Measurements from ENCODE around the gene FUCA1.
"Not testable (repeated sequence)": the region's sequence is repeated elsewhere in the genome, so short reads cannot be mapped to it uniquely, and the experiment has no call there.

FUCA1 gene

DNA sequence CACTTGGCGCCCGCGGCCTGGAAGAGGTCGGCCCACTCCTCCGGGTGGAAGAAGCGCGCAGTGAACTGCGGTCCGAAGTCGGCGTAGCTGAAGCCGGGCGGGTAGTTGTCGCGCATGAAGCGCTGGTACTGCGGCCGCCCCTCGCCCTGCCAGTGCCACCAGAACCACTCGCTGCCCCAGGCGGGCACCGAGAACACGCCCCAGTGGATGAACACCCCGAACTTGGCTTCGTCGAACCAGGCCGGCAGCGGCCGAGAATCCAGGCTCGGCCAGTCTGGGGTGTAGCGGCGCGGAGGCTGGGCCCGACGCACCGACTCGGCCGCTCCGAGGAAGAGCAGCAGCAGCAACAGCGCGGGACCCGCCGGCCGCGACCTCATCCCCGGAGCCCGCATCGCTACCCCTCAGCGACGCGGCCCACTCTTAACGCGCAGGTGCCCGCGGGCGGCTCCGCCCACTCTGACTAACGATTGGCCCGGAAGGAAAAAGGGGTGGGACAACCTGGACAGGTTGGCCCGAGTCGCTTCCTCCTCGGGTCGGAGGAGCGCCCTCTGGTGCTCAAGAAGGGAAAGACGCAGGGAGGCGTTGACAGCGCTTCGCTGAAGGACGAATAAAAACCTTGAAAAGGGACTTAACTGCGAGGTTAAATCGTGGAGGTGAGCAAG is at the start of gene FUCA1:
TSS of gene FUCA1 (minus strand) at position 396 of the 662 bp plus-strand sequence. CDS start at position 392, 4 bp downstream.
- DNase-seq: peak; percentile 82

DNA sequence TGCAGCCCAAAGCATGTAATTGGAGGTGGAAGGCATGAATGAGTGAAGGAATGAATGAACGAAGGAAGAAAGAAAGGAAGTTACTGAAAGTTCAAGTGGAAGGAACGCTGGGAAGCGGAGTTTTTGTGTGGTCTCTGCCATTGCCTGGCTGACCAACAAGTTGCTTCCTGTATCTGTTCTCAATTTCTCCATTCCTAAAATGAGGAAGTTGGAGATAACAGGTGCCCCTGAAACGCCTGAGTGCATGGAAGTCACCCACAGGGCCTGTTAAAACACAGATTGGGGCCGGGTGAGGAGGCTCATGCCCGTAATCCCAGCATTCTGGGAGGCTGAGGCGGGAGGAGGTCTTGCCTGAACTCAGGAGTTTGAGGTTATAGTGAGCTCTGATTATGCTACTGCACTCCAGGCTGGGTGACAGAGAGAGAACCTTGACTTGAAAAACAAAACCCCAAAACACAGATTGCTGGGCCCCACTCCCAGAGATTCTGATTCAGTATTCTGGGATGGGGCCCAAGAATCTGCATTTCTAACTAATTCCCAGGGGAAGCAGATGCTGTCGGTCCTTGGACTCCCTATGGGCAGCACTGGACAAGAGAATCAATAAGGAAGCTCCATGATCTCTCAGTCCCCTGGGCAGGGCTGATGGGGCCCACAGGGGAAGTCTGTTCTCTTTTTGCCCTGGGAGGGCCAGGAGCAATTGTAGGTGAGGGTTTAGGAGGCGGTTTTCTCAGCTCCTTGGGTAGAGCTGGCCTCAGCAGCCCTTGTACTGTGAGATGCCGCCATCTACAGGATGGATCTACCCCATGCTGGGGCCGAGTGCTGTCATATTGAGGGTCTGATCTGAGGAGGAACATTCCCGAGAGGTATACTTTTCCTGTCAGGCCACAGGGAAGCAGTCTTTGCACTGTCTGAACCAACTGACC is 48.4 kb upstream of the FUCA1 start:
- peak; percentile 4 for DNase-seq

DNA sequence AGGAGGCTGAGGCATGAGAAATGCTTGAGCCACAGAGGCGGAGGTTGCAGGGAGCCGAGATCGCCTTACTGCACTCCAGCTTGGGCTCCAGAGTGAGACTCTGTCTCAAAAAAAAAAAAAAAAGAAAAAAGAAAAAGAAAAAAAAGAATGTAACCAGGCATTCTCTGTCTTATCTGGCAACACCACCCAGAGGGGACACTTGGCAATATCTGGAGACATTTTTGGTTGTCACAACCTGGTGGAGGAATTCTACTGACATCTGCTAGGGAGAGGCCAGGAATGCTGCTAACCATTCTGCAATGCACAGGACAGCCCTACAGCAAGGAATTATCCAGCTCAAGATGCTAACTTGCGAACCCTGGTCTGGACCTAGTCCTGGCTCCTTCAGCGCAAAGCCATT is 47.4 kb upstream of the FUCA1 start:
- no peak for DNase-seq

DNA sequence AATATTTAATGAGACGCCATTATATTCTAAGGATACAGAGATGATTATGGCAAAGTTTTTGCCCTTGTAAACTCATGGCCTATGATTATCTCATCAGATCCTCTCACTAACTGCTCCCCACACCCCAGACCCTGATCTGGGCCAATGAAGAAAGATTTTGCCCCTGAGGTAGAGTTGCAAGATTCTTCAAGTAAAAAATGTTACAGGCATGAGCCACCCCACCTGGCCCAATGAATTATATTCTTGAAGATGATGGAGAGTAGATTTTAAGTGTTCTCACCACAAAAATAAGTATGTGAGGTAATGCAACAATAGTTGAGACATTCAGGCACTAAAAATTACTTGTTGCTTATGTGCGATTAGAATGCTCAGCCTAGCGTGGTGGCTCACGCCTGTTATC is 46.8 kb upstream of the FUCA1 start:
- DNase-seq: no peak

DNA sequence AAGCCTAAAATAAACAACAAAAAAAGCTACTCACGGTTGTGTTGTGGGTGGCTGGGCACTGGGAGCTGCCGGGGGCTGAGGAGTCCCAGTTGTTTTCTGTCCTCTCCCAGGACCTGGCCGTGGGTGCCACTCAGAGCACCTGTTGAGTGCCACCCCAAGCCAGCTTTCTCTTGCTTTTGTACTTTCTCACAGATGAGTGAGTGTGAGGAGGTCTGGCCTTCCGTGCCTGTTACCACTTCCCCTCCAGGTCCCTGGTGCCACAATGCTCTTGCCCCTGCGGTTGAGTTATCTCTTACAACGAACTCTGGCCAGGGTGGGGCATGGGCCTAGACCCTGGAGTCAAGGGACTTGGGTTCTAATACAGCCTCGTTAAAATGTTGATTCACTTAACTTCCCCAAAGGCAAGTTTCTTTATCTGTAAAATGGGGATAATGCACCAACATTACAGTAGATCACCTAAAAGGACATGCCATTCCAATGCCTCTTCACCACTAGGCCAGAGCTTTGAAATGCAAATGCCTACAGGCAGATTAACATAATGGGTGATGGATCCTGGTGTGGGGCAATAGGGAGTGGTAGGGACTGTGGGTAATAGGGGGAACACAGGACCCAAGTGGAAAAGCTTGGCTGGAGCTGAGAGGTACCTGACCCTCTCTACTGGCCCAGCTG is 45.3 kb upstream of the FUCA1 start, which contains the start of gene CNR2:
TSS of gene CNR2 (minus strand) at position 151 of the 669 bp plus-strand sequence. CDS start 37,745 bp downstream, outside the sequence.
- DNase-seq: no peak

DNA sequence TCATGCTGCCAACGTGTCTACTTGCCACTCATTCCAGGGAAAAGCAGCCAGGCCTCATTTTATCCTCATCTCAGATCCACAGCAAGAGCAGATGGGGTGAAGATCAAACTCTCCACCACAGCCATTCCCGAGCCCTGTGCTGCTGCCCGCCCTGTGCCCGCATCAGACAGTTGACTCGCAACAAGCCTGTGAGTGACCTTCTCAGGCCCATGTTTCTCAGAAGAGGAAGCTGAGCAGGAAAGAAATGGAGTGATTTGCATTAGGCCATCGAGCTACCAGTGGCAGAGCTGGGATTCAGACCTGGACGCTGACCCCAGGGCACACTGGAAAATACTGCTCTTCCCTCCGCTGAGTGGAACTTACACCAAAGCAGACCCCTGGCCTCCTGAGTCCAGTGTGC is 43.8 kb upstream of the FUCA1 start:
- DNase-seq: no peak

DNA sequence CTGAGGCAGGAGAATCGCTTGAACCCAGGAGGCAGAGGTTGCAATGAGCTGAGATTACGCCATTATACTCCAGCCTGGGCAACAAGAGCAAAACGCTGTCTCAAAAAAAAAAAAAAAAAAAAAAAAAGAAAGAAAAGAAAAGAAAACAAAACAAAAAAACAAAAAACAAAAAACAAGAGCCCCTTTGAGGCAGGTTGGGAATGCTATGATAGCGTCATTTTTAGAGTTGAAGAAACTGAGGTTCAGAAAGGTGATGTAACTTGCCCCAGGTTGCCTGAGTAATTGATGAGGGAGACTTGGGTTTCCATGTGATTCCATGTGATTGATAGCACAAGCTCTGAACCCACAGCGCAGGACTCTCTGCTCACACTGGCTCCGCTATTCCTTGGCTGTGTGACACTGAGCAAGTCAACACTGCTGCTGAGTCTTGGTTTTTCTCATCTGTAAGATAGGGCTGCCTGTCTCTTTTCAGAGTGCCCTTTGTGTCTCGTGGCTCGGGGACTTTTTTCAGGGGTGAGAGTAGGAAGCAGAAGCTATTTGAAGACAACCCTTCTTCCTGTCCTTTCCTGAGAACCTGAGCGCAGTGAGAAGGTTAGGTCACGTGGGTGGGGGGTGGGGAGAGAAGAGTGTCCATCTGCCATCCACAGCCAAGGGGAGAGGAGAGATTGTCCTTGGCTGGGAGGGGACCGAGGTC is 42.6 kb upstream of the FUCA1 start:
- no peak for DNase-seq

DNA sequence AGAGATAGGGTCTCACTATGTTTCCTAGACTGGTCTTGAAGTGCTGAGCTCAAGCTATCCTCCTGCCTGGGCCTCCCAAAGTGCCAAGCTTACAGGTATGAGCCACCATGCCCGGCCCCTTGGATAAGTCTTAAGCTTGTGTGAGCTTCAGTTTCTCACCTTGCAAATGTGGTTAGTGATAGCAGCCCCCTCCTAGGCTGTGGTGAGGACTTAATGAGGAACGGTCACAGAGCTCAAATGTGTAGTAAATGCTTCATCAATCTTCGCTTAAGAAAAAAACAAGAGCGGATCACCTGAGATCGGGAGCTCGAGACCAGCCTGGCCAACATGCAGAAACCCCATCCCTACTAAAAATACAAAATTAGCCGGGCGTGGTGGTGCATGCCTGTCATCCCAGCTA is 42.1 kb upstream of the FUCA1 start:
- no peak for DNase-seq

DNA sequence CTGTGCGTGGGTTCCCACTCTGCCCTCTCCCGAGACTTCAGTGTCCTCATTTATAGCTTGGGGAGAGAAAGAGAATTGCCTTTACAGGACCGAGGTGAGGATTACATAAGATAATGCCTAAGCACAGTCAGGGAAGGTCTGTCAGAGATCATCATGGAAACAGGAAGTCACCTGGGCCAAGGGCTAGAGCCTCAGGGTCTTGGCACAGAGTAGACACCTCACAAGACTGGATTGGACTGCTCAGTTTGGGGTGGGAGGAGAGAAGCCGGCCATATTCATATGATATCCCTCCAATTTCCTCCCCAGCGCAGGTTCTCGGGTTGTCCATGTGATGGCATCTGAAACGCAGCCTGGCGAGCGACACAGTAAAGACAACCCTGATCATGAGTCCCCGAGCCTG is 41.3 kb upstream of the FUCA1 start:
- DNase-seq: no peak

DNA sequence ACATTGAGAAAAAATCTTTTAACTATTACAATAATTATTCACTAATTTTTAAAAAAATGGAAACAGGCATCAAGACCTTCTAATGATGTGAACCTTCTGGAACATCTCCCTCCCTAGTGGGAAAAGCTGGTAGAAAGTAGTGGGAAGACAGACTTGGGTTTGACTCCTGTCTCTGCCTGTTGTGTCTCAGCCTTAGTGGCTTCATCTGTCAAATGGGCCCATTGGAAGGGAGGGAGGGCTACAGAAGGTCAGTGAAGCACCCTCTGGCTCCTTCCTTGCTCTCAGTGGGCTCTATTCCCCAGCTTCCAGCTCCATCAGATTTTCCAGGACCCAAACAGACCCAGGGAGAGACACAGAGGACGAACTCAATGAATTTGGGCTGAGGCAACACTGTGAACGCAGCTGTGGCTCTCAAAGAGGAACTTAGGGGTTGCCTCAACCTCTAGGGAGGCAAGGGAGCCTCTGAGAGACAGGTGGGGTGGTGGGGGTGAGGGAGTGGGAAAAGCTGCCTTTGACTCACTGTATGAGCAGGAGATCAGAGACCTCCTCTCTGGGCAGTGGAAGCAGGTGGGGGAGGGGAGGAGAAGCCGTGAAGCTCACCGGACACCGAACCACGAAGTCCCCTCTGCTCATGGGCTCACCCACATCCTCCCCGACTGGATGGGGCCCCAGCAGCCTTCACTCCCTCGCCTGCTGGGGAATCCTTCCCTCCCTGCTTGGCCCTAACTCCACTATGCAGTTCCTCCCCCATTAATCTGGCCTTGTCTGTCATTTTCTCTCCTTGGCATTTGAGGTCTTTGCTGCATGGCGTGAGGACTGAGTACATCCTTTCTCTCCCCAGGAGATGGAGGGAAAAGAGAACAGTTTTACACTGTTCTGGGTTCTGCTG is 40.6 kb upstream of the FUCA1 start:
- DNase-seq: no peak

DNA sequence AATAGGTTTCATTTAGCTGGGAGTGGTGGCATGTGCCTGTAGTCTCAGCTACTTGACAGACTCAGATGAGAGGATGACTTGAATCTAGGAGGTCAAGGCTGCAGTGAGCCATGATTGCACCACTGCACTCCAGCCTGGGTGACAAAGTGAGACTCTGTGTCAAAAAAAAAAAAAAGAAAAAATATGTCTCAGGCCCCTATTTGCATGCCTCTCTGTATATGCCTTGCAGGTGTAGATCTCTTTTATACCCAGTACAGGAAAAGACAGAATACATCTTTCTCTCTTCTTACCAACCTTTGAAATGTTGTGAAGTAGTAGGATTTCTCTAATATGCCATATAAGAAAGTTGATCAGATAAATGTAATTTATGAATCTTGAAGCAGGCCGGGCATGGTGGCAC is 38.6 kb upstream of the FUCA1 start:
- DNase-seq: no peak

DNA sequence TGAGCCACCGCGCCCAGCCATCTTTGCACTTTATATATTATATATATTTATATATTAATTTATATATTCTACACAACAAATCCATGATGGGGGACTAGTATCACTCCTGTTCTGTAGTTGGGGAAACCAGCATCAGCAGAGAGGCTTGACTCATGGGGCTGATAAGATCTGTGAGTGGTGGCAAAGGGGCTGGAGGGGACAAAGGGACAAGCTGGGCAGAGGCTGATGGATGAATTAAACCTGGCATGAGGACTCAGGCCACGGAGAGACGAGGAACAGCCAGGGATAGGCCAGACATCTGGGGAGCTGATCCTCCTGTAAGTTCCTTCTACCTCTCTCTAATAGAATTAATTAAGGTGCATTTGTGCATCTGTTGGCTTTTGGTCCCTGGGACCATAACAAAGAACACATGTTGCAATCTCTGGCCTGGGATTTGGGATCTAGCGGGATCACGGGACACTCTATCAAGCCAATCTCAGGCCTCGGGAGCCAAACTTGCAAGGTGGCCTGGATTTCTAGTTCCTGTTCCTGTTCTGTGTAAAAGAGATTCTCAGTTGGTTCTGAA is 37.5 kb upstream of the FUCA1 start:
- no peak for DNase-seq

DNA sequence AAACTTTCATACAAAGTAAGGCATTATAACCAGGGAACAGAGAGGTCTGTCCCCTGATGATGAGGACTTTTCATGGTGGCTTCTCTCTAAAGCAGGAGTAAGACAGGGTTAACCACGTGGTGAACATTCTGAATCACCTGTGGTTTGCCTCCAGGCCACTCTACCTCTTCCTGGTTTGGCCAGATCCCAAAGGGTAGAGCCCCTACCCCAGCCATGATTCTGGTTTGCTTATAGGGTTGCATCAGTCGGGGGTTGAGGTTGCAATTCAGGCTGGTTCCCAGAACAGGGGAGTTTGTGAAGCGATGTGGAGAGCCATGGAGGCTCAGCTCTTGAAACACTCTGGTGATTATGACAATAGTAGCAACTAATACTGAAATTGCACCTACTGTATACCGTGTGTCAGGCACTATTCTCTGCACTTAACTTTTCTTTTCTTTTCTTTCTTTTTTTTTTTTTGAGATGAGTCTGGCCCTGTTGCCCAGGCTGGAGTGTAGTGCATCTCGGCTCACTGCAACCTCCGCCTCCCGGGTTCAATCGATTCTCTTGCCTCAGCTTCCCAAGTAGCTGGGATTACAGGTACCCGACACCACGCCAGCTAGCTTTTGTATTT is 36.8 kb upstream of the FUCA1 start:
- DNase-seq: no peak

DNA sequence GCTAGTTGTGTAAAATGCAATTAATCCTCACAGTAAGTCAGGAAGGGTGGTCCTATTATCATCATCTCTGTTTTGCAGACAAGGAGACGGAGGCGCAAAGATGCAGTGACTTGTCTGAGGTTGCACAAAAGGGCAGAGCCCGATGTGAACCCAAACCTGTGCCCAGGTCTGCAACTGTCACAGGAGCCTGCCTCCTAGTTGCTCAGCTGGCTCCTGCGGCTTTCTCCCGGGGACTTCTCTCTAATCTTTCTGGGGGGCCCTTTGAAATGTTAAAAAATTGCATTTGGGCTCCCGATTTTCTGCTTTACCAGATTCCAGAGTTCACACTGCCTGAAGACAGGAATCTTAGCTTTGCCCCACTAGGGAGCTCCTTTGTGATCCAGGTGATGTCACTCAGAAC is 35.7 kb upstream of the FUCA1 start:
- no peak for DNase-seq

DNA sequence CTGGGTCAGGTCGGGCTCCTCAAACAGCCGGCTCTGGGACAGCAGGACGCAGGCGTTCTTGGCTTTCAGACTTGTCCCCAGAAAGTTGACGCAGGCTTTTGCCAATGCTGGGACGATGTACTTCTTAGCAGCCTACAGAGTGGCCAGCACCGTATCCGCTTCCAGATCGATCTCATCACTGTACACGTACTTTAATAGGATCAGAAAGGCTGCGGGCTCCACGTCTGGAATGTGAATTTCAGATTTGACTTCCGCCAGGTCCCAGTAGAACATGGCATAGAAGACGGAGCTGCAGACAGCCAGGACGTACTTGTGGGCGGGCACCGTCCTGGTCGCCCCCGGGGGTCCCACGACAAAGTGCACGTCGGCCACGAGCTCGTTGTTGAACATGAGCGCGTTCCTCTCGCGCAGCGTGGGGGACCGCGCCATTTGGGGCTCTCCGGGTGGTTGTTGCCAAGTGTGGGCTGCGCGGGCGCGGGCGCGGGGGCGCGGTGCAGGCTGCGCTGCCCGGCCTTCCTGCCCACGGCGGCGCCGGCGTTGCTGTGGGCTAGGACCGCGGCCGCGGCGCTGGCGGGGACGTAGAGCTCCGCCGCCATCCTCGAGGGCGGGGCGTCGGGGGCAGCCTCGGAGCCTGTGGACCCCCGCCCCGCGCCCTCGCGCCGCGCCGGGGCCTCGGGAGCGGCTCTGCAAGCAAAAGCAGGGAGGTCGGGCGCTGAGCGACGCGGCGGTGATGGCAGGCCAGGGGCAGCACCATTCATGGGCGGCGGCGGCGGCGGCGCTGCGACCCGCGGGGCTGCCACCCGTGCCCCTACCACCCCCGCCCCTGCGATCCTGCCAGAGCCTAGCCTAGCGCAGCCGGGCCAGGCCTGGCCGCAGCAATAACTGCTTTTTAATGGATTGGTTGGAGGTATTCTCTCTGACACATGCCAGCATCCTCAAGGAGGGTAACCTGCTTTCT is 34.5 kb upstream of the FUCA1 start:
- DNase-seq: no peak

DNA sequence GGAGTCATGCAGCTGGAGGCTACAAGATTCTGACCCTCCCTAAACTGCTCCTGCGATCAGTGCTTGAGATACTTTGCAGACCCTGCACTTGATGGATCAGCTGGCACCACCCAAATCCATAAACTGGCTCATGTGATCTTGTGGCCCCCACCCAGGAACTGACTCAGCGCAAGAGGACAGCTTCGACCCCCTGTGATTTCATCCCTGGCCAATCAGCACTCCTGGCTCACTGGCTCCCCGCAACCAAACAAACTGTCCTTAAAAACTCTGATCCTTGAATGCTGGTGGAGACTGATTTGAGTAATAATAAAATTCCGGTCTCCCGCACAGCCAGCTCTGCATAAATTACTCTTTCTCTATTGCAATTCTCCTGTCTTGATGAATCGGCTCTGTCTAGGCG is 31.9 kb upstream of the FUCA1 start:
- DNase-seq: not testable (repeated sequence)

DNA sequence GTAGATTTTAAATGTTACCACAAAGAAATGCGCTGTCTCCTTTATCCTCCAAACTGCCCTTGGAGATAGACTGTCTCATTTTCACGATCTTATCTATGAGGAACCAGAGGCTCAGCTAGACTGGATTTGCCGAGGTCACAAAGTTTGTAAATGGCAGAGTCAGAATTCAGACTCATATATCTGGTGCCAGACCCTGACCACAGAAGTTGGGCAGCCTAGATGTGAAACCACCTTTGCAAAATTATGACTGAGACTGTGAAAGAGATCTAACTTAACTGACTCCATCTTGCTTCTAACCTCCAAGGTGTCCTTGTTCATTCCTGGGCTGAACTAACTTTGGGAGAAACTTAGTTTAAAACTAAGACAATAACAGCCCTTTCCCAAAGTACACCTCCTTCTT is 31.0 kb upstream of the FUCA1 start:
- DNase-seq: no peak

DNA sequence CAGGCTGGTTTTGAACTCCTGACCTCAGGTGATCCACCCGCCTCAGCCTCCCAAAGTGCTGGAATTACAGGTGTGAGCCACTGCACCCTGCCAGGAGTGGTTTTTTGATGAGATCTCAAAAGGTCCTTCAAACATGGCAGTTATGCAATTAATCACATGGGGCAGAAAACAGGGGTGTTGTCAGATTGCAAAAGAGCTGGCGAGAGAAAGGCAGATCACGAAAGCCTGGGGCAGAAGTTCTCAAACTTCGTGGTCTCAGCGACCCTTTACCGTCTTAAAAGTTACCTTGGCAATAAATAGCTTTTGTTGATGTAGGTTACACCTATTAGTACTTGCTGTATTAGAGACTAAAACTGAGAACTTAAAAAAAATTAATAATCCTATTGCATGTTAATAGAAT is 29.0 kb upstream of the FUCA1 start:
- DNase-seq: no peak

DNA sequence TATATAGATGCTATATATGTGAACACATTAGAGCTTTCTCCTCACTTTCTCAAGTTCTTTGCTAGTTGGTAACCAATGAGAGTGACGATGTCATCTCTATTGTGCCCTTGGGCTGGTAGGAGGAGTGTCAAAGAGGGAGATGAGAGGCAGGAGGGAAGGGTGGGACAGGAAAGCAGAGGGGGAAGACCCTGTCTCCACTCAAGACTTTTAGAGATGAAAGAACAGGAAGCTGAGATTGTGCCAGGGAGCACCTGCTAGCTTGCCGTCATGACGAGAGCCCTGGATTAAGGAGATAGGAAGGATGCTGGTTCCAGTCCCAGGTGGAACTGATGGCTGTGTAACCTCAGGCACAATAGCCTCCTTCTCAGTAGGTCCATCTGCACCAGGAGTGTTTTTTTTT is 28.4 kb upstream of the FUCA1 start:
- DNase-seq: no peak

DNA sequence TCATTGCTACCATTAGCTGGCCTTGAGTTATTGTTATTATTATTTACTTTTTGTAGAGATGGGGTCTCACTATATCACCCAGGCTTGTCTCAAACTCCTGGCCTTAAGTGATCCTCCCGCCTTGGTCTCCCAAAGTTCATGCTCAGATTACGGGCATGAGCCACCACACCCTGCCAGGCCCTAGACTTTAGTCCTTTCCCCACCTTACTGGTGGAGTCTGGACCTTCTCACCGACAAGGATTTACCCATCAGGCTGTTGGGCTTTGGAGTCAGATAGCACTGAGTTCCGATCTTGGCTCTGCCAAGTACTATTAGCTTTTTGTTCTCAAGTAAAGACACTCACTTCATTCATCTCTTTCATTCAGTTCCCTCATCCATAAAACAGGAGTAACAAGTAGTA is 27.9 kb upstream of the FUCA1 start:
- no peak for DNase-seq

Measured in amniotic stem cell (primary cell).